NCI-H460 (cell line): ENCODE data around the gene CAMK1D. TPM values are rescaled to one million over a fixed set of nuclear protein-coding genes. Genes with fewer than 3 reads are reported as not detected.
"Not testable (repeated sequence)": the region's sequence is repeated elsewhere in the genome, so short reads cannot be mapped to it uniquely, and the experiment has no call there.

Source experiments
- DNase-seq: peaks from one replicate; pipeline ENCODE4 v3.0.0-alpha.2; 2016; ENCODE audit warnings: low read depth; ENCODE audit errors: extremely low read depth
- total RNA-seq: library from RNA; depleted of rRNA; stranded (reverse); fragments of >200 nt; shearing (Covaris generic); gene quantifications from 2 replicates; pipeline ENCODE4 v1.2.3, GENCODE V29; 2014

CAMK1D gene
- total RNA-seq, 1 experiment from 2014 or later: 0.42 TPM

GRCh38 chr10:12540341-12540781 is 191.0 kb downstream of the CAMK1D start:
- DNase-seq: no peak

- no peak for DNase-seq
Measured at GRCh38 chr10:12541446-12542067, 192.2 kb downstream of the CAMK1D start.

DNA sequence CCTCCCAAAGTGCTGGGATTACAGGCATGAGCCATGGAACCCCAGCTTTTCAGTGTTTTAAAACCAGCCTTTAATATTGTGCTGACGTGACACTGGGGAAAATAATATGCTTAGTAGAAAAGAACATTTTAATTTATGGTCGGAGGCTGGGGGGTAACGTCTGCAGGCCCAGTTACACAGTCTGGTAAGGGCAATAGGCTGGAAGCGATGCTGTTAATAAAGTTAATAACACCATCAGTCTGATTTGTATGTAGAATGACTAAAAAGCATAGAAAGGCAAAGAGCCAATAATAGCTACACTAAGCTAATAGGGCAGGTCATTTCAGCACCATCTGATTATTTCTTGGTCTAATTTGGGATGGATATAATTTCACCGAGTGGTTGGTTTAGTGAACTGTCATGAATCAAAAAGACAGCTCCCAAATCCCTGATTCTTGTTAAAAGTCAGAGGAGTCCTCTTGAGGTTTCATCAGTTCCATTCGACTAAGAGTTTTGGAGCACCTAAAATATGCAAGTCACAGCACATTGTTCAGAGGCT is 192.9 kb downstream of the CAMK1D start:
- DNase-seq: no peak

DNA sequence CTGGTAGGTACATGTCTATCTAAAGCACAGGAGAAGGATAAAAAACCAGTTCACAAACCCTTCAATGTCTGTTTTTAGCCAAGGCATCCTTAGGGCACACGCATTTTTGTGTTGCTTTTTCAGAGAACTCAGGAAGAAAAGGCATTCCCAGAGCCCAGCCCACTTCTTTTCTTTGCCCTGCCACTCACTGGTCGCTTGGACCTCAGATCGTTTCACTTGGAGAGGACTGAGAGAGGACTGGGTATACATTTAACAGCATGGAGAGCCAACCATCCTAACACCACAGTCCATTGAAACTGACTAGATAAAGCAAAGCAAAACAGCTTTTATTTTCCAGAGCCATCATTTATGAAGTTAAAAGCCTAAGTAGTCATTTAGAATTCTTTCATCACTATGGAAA is 194.2 kb downstream of the CAMK1D start:
- no peak for DNase-seq

GRCh38 chr10:12546160-12546802 is 196.9 kb downstream of the CAMK1D start:
- DNase-seq: not testable (repeated sequence)

DNA sequence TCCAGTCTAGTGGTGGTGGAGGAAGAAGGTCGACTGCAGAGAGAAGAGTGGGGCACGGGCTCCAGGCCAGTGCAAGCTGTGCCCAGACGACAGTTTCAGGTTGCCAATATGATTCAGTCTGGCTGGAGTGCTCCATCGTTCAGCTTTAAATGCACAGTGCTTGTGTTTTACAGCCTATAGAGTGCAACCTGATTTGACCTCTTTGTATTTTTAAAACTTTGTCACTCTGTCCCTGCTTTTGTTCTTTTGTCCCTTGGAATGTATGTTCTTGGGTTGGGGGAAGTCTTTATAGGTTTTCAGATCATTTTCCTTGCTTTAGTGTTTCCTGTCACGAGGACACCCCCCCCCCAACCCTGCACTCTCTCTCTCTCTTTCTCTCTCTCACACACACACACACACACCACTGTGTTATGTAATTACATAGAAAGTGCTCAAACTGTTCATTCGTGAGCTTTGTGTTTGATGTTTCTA is 198.0 kb downstream of the CAMK1D start:
- no peak for DNase-seq

- DNase-seq: no peak
Measured at GRCh38 chr10:12549297-12549696, 199.9 kb downstream of the CAMK1D start.

- DNase-seq: no peak
Measured at GRCh38 chr10:12550994-12551393, 201.6 kb downstream of the CAMK1D start.

- DNase-seq: no peak
Measured at GRCh38 chr10:12556039-12556438, 206.7 kb downstream of the CAMK1D start.

GRCh38 chr10:12559578-12560178 is 210.3 kb downstream of the CAMK1D start:
- no peak for DNase-seq

DNA sequence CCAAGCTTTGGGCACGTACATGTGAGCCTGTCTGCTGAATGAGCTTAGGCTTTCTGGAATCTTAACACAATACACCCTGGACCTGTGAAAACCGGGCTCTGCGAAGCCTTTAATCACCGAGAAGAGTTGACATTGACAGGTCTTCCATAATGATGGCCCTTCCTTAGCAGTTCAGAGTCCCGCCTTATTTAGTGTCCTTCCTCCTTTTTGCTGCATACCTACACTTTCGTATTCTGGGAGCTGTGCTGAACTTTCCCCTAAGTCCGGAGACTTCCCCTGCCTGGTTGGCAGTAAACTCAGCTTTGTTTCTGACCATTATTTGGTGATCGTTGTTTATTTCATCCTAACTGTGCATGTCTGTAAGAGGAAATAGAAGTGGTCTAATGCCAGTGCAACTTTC is 212.0 kb downstream of the CAMK1D start:
- no peak for DNase-seq

DNA sequence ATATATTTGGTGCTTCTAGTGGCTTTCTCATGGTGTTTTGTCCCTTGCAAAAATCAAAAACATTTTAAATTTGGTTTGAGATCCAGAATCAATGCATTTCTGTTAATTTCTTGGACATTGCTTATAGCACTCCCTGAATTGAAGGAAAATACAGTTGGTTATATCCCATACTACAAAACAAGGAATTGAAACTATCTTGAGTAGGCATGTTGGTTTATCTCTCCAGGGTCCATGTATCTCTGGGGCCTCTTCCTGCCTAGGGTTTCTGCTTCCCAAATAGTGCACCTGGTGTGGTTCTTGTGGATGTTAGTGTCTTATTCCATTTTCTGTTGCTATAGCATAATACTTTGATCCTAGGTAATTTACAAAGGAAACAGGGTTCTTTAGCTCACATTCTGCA is 212.4 kb downstream of the CAMK1D start:
- DNase-seq: no peak

DNA sequence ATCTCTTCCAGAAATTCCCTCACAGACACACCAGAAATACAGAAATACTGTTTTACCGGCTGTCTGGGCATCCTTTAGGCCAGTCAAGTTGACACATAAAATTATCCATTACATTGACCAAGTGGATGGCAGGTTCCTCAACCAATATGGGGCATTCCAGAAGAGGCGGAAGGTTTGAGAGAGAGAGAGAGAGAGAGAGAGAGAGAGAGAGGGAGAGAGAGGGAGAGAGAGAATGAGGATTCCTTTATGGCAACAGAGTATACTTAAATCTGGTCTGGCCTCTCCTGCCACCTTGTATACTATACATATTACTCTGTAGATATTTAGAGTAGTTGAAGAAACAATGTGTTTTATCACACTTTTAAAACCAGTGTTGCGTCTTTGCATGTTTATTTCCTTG is 214.1 kb downstream of the CAMK1D start:
- DNase-seq: no peak

DNA sequence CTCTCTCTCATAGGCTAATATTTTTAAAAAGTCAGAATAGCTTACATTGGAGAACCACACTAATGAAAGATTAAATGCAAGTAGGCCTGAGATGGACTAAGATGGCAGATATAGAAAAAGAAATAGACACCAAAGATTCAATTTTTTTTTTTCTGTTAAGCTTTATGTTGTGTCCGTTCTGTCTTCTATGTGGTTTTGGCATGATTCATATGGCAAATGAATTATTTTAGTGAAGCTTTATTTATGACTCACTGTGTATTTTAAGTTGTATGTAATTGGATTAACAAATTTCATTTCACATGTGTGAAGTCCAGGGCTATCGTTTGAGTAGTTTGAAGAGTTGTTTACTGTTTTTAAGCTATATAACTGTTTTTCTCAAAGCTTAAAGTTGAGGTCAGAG is 214.8 kb downstream of the CAMK1D start:
- DNase-seq: no peak

- DNase-seq: no peak
Measured at GRCh38 chr10:12566161-12567115, 217.1 kb downstream of the CAMK1D start.

- no peak for DNase-seq
Measured at GRCh38 chr10:12568391-12569009, 219.2 kb downstream of the CAMK1D start.

- no peak for DNase-seq
Measured at GRCh38 chr10:12572281-12572680, 222.9 kb downstream of the CAMK1D start.

DNA sequence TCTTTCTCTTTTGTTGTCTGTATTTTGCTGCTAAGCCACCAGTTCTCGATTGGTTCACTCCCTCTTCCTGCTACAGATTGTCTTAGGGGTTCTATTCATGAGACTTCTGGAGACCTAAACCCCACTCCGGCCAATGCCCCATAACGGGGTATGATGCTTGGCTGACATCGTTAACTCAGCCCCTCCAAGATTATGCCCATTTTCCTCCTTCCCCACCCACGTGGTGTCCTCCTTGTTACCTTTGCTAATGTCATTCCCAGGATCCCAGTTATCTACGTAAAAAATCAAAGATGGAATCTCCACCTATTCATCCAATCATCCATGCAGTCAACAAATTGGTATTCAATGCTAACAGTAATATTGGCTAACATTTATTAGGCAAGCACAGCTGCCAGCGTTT is 228.3 kb downstream of the CAMK1D start:
- DNase-seq: no peak

DNA sequence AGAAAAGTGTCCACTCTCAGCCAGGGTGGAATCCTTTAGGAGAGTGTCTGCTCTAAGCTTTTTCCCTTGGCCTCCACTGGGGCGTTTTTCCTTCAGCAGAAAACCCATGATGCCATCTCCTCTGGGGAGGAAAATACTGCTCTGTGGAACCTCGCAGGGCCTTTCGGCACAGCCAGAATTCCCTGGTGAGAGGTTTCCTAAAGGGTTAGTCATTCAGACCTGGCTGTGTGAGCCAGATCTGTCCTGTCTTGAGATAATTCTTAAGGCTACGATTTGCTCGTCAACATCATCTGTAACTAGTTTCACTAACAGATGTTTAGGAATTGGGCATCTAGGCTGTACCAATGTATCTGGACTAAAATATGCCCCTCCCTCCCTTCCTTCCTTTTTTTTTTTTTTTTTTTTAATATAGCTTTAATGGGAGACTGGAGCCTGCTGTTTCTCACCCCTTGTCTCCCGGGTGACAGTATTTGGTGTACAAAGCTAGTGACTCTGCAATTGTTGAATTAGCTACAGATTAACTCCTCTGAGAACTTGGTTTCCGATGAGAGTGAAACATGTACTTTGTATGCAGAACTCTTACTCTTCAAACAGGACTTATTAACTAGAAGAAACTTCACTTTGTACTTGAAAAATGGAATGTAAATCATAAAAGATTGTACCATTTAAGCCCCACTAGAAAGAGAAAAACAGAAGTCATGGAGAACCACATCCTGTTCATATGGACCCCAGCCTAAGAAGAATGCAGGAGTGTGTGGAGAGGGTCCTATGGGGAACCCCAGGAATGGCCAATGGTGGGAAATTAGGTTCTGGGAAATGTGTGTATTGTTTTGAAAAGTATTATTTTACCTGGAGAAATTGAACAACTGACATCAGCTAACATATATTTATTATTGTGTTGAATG is 230.9 kb downstream of the CAMK1D start:
- no peak for DNase-seq
